OCI-LY7 (cell line): Measurements from ENCODE around the gene ARHGAP18.

Experiments
- EZH2phosphoT487 ChIP-seq: fragments of 200-600 bp; sonication (generic); IDR thresholded peaks from 2 replicates; pipeline ENCODE4 v1.6.1; 2018; ENCODE audit warnings: low read depth, borderline replicate concordance, mild to moderate bottlenecking, mixed run types, antibody characterized with exemption, low read length, moderate library complexity, mixed read lengths
- TF ChIP-seq, protein P1 (sequence below): fragments of 200-600 bp; sonication (generic); conservative IDR thresholded peaks from 2 replicates; pipeline ENCODE4 v1.5.1; 2014; ENCODE audit warnings: mild to moderate bottlenecking, antibody characterized with exemption, low read length, moderate library complexity, mixed read lengths

DNA sequence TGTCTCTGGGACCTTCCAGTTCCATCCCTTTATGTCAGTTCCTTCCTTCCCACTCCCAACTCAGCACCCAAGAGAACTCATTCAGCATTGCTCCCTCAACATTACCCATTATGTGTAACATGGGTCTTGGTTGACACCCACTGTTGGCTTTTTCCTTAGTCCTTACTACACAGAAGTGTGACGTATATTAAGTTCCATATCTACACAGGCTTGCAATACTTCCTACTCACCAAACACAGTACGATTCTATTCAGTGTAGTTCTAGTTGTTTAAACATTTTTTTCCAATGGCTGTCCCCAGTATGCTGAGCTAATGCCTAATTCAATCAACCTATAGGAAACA is 37.7 kb downstream of the ARHGAP18 start:
- TF ChIP-seq, protein P1, sequence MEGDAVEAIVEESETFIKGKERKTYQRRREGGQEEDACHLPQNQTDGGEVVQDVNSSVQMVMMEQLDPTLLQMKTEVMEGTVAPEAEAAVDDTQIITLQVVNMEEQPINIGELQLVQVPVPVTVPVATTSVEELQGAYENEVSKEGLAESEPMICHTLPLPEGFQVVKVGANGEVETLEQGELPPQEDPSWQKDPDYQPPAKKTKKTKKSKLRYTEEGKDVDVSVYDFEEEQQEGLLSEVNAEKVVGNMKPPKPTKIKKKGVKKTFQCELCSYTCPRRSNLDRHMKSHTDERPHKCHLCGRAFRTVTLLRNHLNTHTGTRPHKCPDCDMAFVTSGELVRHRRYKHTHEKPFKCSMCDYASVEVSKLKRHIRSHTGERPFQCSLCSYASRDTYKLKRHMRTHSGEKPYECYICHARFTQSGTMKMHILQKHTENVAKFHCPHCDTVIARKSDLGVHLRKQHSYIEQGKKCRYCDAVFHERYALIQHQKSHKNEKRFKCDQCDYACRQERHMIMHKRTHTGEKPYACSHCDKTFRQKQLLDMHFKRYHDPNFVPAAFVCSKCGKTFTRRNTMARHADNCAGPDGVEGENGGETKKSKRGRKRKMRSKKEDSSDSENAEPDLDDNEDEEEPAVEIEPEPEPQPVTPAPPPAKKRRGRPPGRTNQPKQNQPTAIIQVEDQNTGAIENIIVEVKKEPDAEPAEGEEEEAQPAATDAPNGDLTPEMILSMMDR, result no peak
- TF ChIP-seq EZH2phosphoT487, result no peak
